Mesothelial cell of epicardium (in vitro differentiated cells): ENCODE measurements around the gene ERAP2. TPM values are rescaled to one million over a fixed set of nuclear protein-coding genes. Genes with fewer than 3 reads are reported as not detected.

Experiments used
- DNase-seq, 2 experiments: peaks; one replicate each; pipeline ENCODE4 v3.0.0; 2021; ENCODE audit warnings: low spot score in 2 of 2; ENCODE audit not compliant: unreplicated experiment in 2 of 2
- H3K27ac Mint-ChIP-seq: 2 replicates; pipeline ENCODE4 v1.8.0; 2021; ENCODE audit warnings: mixed read lengths
- H3K27me3 Mint-ChIP-seq: 2 replicates; pipeline ENCODE4 v1.8.0; 2021; ENCODE audit warnings: low read depth, mixed read lengths
- H3K36me3 Mint-ChIP-seq: 2 replicates; pipeline ENCODE4 v1.8.0; 2021; ENCODE audit warnings: mixed read lengths
- H3K4me1 Mint-ChIP-seq: 2 replicates; pipeline ENCODE4 v1.8.0; 2021; ENCODE audit warnings: mixed read lengths
- H3K4me3 Mint-ChIP-seq: 2 replicates; pipeline ENCODE4 v1.8.0; 2021; ENCODE audit warnings: mild to moderate bottlenecking, moderate library complexity, mixed read lengths
- H3K9me3 Mint-ChIP-seq: 2 replicates; pipeline ENCODE4 v1.8.0; 2021; ENCODE audit warnings: mixed read lengths
- CTCF ChIP-seq: fragments of 200-600 bp; sonication (generic); IDR thresholded peaks from one replicate; pipeline ENCODE4 v1.5.0; 2021; ENCODE audit warnings: antibody characterized with exemption; ENCODE audit not compliant: unreplicated experiment
- total RNA-seq: library from RNA; stranded (reverse); gene quantifications from 3 replicates; pipeline ENCODE4 v1.2.1, GENCODE V29; 2021

ERAP2 gene
- total RNA-seq, 1 donor from 2014 or later, result 0.74 TPM

GRCh38 chr5:96857454-96857853 lies 18.8 kb upstream of the ERAP2 start:
- Mint-ChIP-seq H3K4me1 (no peaks in the 10 kb centered on the region), H3K9me3 (no peaks in the 10 kb centered on the region), H3K4me3 (no peak overlapping the region), H3K27me3 (no peaks in the 10 kb centered on the region), H3K27ac (no peak overlapping the region), H3K36me3 (no peaks in the 10 kb centered on the region)
- TF ChIP-seq CTCF, result no peak
- no peak for DNase-seq

GRCh38 chr5:96857924-96858323 lies 18.4 kb upstream of the ERAP2 start:
- Mint-ChIP-seq H3K9me3 (no peaks in the 10 kb centered on the region), H3K4me3 (no peak overlapping the region)

GRCh38 chr5:96859375-96859774 lies 16.9 kb upstream of the ERAP2 start:
- no peaks in the 10 kb centered on the region for H3K27me3 Mint-ChIP-seq
- H3K4me1 Mint-ChIP-seq, result no peaks in the 10 kb centered on the region
- no peak overlapping the region for H3K4me3 Mint-ChIP-seq
- TF ChIP-seq CTCF, result no peak
- no peaks in the 10 kb centered on the region for H3K36me3 Mint-ChIP-seq
- no peaks in the 10 kb centered on the region for H3K9me3 Mint-ChIP-seq
- DNase-seq, result no peak
- H3K27ac Mint-ChIP-seq, result no peak overlapping the region

More at GRCh38 chr5:96857924-96858323, 18.4 kb upstream of the ERAP2 start:
- no peaks in the 10 kb centered on the region for H3K4me1 Mint-ChIP-seq
- no peak overlapping the region for H3K27ac Mint-ChIP-seq
- no peaks in the 10 kb centered on the region for H3K27me3 Mint-ChIP-seq
- no peak for DNase-seq
- no peaks in the 10 kb centered on the region for H3K36me3 Mint-ChIP-seq
- no peak for TF ChIP-seq CTCF

- no peaks in the 10 kb centered on the region for H3K36me3 Mint-ChIP-seq
- no peaks in the 10 kb centered on the region for H3K27me3 Mint-ChIP-seq
- H3K4me1 Mint-ChIP-seq, result no peaks in the 10 kb centered on the region
- no peak for TF ChIP-seq CTCF
- DNase-seq, result no peak
- no peak overlapping the region for H3K27ac Mint-ChIP-seq
- H3K4me3 Mint-ChIP-seq, result no peak overlapping the region
- no peaks in the 10 kb centered on the region for H3K9me3 Mint-ChIP-seq
Observed at GRCh38 chr5:96861076-96861475, 15.2 kb upstream of the ERAP2 start.

- Mint-ChIP-seq H3K9me3 (no peaks in the 10 kb centered on the region), H3K27me3 (no peaks in the 10 kb centered on the region)
- DNase-seq, result no peak
Observed at GRCh38 chr5:96863114-96863513, 13.2 kb upstream of the ERAP2 start.

More at GRCh38 chr5:96863114-96863513, 13.2 kb upstream of the ERAP2 start:
- no peak overlapping the region for H3K4me3 Mint-ChIP-seq
- TF ChIP-seq CTCF, result no peak
- H3K36me3 Mint-ChIP-seq, result no peaks in the 10 kb centered on the region
- no peak overlapping the region for H3K27ac Mint-ChIP-seq
- no peaks in the 10 kb centered on the region for H3K4me1 Mint-ChIP-seq
